KMS-11 (cell line): ENCODE measurements around the gene PTPN7.
A peak's percentile ranks its signal among the peaks of the same experiment; 100 is the strongest.

Experiments
- H2AFZ ChIP-seq: fragments of 200-600 bp; sonication (generic); 2 replicates; pipeline ENCODE4 v1.6.1; 2016; ENCODE audit warnings: antibody characterized with exemption, mixed run types, low read depth
- H3K27ac ChIP-seq: fragments of 200-600 bp; sonication (generic); 2 replicates; pipeline ENCODE4 v1.6.1; 2016; ENCODE audit warnings: mild to moderate bottlenecking, mixed run types
- H3K27me3 ChIP-seq: fragments of 200-600 bp; sonication (generic); 2 replicates; pipeline ENCODE4 v1.6.1; 2017; ENCODE audit warnings: mild to moderate bottlenecking, low read depth, mixed run types, moderate library complexity; ENCODE audit not compliant: insufficient read depth
- H3K36me3 ChIP-seq: fragments of 200-600 bp; sonication (generic); 2 replicates; pipeline ENCODE4 v1.6.1; 2017; ENCODE audit warnings: mild to moderate bottlenecking, mixed run types; ENCODE audit not compliant: insufficient read depth
- H3K4me1 ChIP-seq: fragments of 200-600 bp; sonication (generic); 2 replicates; pipeline ENCODE4 v1.6.1; 2016; ENCODE audit warnings: mild to moderate bottlenecking, low read depth, mixed run types; ENCODE audit not compliant: poor library complexity, severe bottlenecking
- H3K4me2 ChIP-seq: fragments of 200-600 bp; sonication (generic); 2 replicates; pipeline ENCODE4 v1.7.0; 2016; ENCODE audit warnings: mild to moderate bottlenecking, mixed run types
- H3K4me3 ChIP-seq: fragments of 200-600 bp; sonication (generic); IDR thresholded peaks from 2 replicates; pipeline ENCODE4 v1.6.1; 2017; ENCODE audit warnings: low read depth, low read length, mixed read lengths; ENCODE audit not compliant: insufficient read depth
- H3K79me2 ChIP-seq: fragments of 200-600 bp; sonication (generic); 2 replicates; pipeline ENCODE4 v1.6.1; 2016; ENCODE audit warnings: low read depth, mixed run types; ENCODE audit not compliant: insufficient read depth
- H3K9ac ChIP-seq: fragments of 200-600 bp; sonication (generic); 2 replicates; pipeline ENCODE4 v1.6.1; 2016; ENCODE audit warnings: mild to moderate bottlenecking, mixed run types
- H4K20me1 ChIP-seq: fragments of 200-600 bp; sonication (generic); 2 replicates; pipeline ENCODE4 v1.6.1; 2016; ENCODE audit warnings: mild to moderate bottlenecking, mixed run types; ENCODE audit not compliant: insufficient read depth
- CTCF ChIP-seq: fragments of 200-600 bp; sonication (generic); conservative IDR thresholded peaks from 2 replicates; pipeline ENCODE4 v1.6.1; 2017; ENCODE audit warnings: low read depth, mild to moderate bottlenecking, antibody characterized with exemption, low read length, moderate library complexity, mixed read lengths

Gene PTPN7

DNA sequence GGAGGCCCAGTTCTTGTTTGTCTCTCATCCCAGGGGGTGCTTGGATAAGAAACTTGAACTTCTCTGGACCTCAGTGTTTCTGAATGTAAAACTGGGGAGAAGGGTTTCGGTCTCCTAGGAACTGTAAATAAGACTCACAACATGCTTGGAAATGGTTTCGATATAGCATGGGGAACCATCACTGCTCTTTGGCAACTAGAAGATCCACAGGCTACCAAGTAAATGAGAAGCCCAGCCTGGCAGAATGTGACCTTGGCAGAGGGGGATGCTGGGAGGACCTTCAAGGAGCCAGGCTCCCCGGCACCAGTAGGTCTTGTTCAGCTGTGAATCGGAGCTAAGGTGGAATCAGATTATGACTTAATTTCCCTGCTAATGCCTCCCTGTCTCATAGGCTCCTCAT, 19.6 kb downstream of the PTPN7 start:
- H3K4me2 ChIP-seq = no peak overlapping the region
- no peaks in the 10 kb centered on the region for H4K20me1 ChIP-seq
- peaks cover 20% of the 10 kb centered on the region for H3K4me1 ChIP-seq
- H2AFZ ChIP-seq = no peak overlapping the region
- H3K27ac ChIP-seq = no peak overlapping the region
- H3K9ac ChIP-seq = no peak overlapping the region
- peaks cover 49% of the 10 kb centered on the region for H3K79me2 ChIP-seq
- H3K4me3 ChIP-seq = no peak overlapping the region
- TF ChIP-seq CTCF = no peak
- no peaks in the 10 kb centered on the region for H3K27me3 ChIP-seq
- no peaks in the 10 kb centered on the region for H3K36me3 ChIP-seq

DNA sequence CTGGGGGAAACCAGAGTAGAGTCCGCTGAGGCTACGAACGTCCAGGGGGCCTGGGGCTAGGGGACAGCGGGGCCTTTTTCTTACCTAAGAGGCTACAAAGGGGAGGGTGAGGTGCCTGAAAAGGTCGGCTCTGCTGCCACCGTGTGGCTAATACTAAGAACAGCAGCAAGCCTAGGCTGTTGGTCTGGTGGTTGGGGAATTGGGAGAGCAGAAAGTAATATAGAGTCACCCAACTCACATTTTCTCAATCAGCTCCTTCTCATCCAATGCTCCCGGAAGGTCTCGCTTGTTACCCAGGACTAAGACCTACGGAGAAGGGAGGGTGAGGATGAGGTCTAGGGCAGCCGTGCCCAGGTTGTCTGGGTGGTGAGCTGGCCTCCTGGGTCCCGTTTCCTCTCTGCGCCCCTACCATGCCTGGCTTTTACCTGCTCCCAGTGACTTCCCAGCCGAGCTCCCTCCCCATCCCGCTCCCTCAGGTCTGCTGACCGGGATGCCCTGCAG, 25.1 kb downstream of the PTPN7 start:
- no peak overlapping the region for H3K4me3 ChIP-seq
- no peak overlapping the region for H3K4me2 ChIP-seq
- H3K36me3 ChIP-seq = no peaks in the 10 kb centered on the region
- H2AFZ ChIP-seq = no peak overlapping the region
- peaks cover 13% of the 10 kb centered on the region; the same call in 1 of the 2 replicates for H3K79me2 ChIP-seq
- H3K4me1 ChIP-seq = no peaks in the 10 kb centered on the region
- no peak overlapping the region for H3K27ac ChIP-seq
- no peak overlapping the region for H3K9ac ChIP-seq
- H4K20me1 ChIP-seq = no peaks in the 10 kb centered on the region
- peak; percentile 93 for TF ChIP-seq CTCF
- no peaks in the 10 kb centered on the region for H3K27me3 ChIP-seq

DNA sequence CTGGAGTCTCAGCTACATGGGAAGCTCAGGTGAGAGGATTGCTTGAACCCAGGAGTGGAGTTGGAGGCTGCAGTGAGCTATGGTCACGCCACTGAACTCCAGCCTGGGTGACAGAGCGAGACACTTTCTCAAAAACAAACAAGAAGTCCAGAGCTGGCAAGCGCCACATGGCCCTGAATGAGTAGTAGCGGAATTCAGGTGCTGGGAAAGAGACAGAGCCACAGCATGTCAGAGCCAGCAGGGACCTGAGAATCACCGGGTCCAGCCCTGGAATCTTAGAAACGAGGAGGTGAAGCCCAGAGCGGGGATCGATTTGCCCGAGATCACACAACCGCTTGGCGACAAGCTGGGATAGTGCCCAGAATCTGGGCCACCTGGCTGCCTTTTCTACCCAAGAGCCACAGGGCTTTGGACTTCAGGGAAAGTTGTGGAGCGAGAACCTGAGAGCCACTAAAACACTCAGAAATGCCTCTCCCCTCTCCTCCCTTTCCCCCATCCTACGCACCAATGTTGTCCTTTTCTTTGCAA, 25.7 kb downstream of the PTPN7 start:
- H3K27me3 ChIP-seq = no peaks in the 10 kb centered on the region
- H3K27ac ChIP-seq = no peak overlapping the region
- no peaks in the 10 kb centered on the region for H3K36me3 ChIP-seq
- H3K4me1 ChIP-seq = no peaks in the 10 kb centered on the region
- peaks cover 11% of the 10 kb centered on the region; the same call in 1 of the 2 replicates for H3K79me2 ChIP-seq
- no peak overlapping the region for H3K9ac ChIP-seq
- TF ChIP-seq CTCF = no peak
- H3K4me3 ChIP-seq = no peak overlapping the region
- no peak overlapping the region for H3K4me2 ChIP-seq
- H4K20me1 ChIP-seq = no peaks in the 10 kb centered on the region
- no peak overlapping the region for H2AFZ ChIP-seq

GRCh38 chr1:202133989-202134388, 26.4 kb downstream of the PTPN7 start:
- TF ChIP-seq CTCF = no peak
- H3K9ac ChIP-seq = no peak overlapping the region
- H3K4me2 ChIP-seq = no peak overlapping the region
- H4K20me1 ChIP-seq = no peaks in the 10 kb centered on the region
- no peaks in the 10 kb centered on the region for H3K36me3 ChIP-seq
- H3K79me2 ChIP-seq = peaks cover 9% of the 10 kb centered on the region; the same call in 1 of the 2 replicates
- H3K4me3 ChIP-seq = no peak overlapping the region
- no peaks in the 10 kb centered on the region for H3K4me1 ChIP-seq
- H2AFZ ChIP-seq = no peak overlapping the region
- no peak overlapping the region for H3K27ac ChIP-seq
- no peaks in the 10 kb centered on the region; the same call in 1 of the 2 replicates for H3K27me3 ChIP-seq
